ELF-1 (cell line): ENCODE data around the gene HSDL2.

ENCODE experiments used
- DNase-seq: peaks from one replicate; pipeline ENCODE4 v3.0.0-alpha.2; 2016; ENCODE audit warnings: low read depth, low spot score

HSDL2 gene

GRCh38 chr9:112446526-112446925, 66.6 kb downstream of the HSDL2 start:
- DNase-seq: peak; percentile 59

- no peak for DNase-seq
Measured at GRCh38 chr9:112447283-112447761, 67.4 kb downstream of the HSDL2 start.

- DNase-seq: no peak
Measured at GRCh38 chr9:112462855-112463254, 82.9 kb downstream of the HSDL2 start.

DNA sequence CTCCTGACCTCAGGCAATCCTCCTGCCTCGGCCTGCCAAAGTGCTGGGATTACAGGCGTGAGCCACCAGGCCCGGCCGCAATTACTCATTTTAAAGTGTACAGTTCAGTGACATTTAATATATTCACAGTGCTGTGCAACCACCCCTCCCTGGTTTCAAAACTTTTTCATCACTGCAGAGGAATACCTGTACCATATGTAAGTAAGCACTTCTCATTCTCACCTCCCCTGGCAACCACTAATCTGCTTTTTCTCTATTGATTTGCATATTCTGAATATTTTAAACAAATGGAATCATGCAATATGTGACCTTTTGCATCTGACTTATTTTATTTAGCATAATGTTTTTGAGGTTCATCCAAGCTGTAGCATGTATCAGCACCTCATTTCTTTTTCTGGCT, 85.4 kb downstream of the HSDL2 start:
- no peak for DNase-seq

DNA sequence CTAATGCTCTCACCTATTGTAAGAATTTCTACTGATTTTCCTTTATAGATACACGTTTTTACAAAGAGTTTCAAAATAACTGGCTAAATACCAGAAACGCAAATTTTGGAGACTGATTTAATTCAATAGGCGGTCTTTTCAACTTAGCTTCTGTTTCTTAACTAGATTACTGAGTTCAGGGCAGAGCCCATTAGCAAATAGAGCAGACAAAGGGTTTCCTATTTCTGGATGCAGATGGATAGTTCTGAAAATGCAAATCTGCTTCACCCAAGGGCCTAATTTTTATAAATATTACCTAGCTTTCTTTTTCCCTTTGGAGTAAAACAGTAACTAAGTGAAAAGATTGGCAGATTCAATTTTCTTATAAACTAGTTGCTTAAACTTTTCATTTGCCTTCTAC, 93.1 kb downstream of the HSDL2 start:
- no peak for DNase-seq

DNA sequence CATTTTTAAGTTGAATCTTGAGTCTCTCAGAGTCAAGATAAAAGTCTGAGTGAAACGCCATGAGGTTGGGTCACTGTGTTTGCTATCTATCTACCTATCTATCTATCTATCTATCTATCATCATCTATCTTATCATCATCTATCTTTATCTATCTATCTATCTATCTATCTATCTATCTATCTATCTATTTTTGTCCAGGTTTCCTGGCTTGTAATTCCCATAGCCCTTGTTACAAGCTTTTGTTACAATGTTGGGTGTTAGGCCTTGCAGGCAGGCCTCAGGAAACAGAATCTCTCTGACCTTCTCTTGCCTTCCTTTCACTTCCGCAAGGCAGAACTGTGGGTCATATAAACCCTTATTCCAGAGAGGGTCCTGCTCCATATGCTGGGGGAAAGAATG, 94.1 kb downstream of the HSDL2 start:
- no peak for DNase-seq

DNA sequence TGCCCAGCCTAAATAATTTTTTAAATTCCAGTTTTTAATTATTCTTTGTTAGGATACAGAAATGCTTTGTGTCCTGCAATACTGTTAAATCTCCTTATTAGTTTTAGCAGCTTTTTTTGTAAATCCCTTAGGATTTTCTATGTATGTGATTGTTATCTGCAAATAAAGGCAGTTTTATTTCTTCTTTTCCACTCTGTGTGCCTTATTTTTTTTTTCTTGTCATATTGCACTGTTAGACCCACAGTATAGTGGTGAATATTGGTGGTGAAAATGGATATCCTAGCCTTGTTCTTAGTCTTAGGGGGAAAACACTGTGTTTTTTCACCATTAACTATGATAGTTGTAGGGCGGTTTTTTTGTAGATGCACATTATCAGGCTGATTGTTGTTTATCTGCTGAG, 95.4 kb downstream of the HSDL2 start:
- no peak for DNase-seq

DNA sequence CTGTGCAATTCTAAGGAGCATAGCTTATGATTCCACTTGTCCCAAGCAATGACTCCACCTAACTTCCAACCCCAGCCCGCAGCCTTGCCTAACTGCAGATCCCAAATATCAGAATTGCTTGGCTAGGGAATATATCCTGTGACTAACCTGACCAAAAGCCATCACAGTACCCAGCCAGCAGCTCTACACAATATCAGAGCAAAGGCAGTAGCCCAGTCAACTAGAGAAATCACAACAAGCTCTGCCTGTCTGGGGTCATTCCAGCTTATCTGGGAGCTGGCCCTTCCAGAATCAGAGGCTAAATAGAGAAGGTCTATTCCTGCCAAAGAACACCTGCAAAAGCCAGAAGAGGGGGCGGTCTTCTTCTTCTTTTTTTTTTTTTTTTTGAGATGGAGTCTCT, 97.4 kb downstream of the HSDL2 start:
- DNase-seq: no peak

DNA sequence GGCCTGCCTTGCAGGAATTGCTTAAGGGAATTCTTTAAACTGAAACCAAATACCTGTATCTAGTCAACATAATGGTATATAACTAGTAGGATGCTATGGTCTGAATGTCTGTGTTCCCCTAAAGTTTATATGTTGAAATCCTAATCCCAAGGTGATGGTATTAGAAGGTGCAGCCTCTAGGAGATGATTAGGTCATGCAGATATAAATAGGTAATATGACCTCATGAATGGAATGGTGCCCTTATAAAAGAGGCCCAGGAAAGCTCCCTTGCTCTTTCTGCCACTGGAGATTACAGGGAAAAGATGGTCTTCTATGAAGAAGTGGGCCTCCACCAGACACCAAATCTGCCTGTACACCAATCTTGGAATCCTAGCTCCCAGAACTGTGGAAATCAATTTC, 99.3 kb downstream of the HSDL2 start:
- no peak for DNase-seq

- DNase-seq: no peak
Measured at GRCh38 chr9:112484607-112485006, 104.7 kb downstream of the HSDL2 start.

- no peak for DNase-seq
Measured at GRCh38 chr9:112485574-112485973, 105.7 kb downstream of the HSDL2 start.

- peak; percentile 83 for DNase-seq
Measured at GRCh38 chr9:112486221-112487007, 106.5 kb downstream of the HSDL2 start, which contains the start of gene KIAA1958. KIAA1958 (plus strand) TSS chr9:112486827; CDS start chr9:112574081, 87,254 bp downstream.

DNA sequence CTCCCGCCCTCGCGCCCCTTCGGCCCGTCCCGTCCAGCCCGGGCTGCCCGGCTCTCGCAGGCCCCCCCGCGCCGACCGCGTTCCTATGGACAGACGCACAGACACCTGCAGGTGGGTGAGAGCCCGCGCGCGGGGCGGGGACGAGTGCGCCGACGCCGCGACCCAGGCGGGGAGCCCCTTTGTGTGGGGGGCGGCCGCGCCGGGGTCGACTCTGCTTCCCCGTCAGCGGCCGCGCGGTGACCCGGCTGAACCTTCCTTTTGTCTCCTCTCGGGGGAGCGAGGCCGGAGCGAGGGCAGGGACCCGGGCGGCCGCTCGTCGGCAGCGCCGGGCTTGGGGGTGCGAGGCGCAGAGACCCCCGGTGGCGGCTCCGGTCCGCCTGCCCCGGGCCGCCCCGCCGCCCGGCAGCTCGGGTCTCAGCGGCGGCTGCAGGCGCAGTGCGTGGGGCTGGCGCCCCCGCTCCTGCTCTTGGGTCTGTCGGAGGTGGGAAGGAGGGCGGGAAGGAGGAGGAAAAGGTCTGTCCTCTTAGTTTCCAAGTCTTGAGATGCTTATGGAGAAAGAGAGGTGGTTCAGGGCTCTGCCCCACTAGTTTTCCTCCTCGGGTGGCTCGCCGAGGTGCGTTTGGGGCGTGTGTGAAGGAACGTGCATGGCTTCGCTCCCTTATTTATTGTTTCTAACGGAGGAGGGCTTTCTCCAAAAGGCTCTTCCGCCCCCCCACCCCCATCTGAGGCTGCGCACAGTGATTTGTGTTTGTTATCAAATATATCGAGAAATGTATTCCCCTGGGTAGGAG, 107.3 kb downstream of the HSDL2 start:
- DNase-seq: peak; percentile 53

- DNase-seq: no peak
Measured at GRCh38 chr9:112487799-112488340, 108.0 kb downstream of the HSDL2 start.

GRCh38 chr9:112489039-112489546, 109.2 kb downstream of the HSDL2 start:
- no peak for DNase-seq

GRCh38 chr9:112489876-112490666, 110.2 kb downstream of the HSDL2 start:
- peak; percentile 12 for DNase-seq

GRCh38 chr9:112493393-112494137, 113.7 kb downstream of the HSDL2 start:
- no peak for DNase-seq

DNA sequence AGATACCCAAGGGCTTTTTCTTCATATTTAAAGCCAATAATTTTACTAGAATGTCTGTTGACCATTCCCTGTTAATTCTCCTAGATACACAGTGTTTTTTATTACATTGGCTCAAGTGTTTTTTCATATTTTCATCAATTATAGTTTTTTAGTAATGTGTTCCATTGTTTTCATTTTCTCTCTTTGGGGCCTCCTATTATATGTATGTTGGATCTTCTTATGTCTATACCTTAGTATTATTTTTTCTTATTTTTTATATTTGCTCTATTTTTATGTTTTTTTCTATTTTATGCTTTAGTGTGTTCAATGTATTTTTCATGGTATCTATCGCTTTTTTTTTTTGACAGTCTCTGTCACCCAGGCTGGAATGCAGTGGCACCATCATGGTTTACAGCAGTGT, 114.2 kb downstream of the HSDL2 start:
- no peak for DNase-seq

GRCh38 chr9:112495614-112496013, 115.7 kb downstream of the HSDL2 start:
- DNase-seq: no peak

DNA sequence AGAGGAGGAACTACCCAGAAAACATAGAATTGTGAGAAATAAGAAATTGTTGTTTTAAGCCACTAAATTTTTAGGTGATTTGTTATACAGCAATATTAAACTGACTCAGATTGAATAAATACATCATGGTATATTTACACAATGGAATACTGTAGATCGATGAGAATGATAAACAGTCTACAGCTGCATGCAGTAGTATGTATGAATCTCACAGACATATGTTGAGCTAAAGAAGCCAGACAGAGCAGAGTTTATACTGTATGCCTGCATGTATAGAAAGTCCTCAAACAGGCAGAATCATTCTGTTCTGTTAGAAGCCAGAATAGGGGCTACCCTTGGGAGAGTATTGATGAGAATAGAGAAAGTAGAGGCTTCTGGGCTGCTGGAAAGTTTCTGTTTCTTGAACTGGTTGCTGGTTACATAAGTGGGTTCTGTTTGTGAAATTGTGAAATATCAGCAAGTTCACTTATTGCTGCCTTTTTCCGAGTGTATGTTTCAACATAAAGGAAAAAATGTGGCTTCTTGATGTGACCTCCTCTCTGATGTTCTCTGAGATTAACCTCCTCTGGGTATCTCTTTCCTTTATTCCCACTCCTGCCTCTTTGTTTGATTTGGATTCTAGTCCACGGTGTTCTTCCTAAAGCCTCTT, 116.3 kb downstream of the HSDL2 start:
- no peak for DNase-seq
